HG03342 (cell line): ENCODE data around the gene AKR1E2.

Source experiments
- ATAC-seq: cut with Tn5 transposase; IDR thresholded peaks from one replicate; pipeline ENCODE4 v1.9.1; 2021; ENCODE audit warnings: mild to moderate bottlenecking, moderate library complexity; ENCODE audit not compliant: unreplicated experiment

AKR1E2 gene

DNA sequence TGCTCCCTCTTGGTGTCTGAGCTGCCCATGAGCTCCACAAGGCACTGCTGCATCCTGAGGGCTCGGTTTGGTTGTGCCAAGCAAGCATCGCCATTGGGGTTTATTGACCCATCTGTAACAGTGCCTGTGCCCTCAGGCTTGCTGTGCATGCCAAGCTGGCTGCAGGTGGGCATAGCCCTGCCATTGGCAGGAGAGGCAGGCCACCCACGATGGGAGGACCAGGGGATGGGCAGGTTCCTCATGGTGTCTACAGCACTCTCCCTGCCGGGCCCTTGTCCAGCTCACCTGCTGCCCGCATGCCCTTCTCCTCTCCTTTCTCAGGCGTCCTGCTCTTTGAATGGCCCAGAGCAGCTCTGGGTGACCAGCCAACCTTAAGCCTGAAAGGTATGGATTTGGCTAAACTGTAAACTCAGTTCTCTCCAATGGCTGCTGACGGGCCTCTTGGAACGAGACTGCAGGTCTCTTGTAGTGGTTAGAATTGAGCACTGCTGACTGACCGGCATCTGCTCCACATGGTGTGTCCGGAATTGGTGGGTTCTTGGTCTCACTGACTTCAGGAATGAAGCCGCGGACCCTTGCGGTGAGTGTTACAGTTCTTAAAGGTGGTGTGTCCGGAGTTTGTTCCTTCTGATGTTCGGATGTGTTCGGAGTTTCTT is 17.6 kb downstream of the AKR1E2 start:
- ATAC-seq, result no peak

DNA sequence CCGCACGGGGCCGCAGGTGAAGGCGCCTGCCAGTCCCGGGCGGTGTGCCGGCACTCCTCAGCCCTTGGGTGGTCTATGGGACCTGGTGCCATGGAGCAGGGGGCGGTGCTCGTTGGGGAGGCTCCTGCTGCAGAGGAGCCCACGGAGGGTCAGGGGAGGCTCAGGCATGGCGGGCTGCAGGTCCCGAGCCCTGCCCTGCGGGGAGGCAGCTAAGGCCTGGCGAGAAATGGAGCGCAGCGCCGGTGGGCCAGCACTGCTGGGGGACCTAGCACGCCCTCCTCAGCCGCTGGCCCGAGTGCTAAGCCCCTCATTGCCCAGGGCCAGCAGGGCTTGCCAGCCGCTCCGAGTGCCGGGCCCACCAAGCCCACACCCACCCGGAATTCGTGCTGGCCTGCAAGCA is 18.9 kb downstream of the AKR1E2 start:
- ATAC-seq, result no peak

DNA sequence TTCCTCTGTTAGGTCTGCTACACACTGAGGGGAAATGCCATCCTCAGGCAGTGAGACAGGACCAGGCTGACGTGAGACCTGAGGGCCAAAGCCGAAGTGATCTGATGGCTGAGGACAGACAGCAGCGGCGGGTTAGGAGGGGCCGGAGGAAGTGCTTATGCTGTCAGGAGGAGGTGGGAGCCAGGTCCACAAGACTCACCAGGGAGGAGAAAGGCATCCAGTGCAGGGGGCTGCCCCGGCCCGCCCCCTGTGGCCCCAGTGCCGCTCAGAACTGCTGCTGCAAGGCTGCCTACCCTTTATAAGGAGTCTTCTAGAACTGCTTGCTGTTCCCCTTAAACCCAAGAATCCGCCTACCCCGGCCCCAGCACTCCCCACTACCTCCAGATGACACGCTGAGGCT is 19.8 kb downstream of the AKR1E2 start:
- ATAC-seq, result no peak

DNA sequence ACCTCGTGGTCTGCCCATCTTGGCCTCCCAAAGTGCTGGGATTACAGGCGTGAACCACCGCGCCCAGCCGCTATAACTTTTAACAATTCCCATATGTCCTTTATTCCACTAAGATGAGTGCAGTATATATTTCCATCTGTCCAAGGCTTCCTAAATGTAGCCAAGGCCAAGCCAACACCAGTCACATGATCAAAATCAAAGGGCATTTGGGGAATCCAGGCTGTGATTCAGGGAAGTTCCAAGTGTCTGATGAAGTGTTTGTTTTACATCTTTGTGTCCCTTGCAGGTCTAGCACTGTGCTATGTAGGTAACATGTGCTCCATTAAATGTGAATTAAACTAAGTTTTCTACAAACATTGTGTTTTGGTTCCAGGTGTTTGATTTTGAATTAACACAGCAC is 20.8 kb downstream of the AKR1E2 start:
- ATAC-seq, result no peak

DNA sequence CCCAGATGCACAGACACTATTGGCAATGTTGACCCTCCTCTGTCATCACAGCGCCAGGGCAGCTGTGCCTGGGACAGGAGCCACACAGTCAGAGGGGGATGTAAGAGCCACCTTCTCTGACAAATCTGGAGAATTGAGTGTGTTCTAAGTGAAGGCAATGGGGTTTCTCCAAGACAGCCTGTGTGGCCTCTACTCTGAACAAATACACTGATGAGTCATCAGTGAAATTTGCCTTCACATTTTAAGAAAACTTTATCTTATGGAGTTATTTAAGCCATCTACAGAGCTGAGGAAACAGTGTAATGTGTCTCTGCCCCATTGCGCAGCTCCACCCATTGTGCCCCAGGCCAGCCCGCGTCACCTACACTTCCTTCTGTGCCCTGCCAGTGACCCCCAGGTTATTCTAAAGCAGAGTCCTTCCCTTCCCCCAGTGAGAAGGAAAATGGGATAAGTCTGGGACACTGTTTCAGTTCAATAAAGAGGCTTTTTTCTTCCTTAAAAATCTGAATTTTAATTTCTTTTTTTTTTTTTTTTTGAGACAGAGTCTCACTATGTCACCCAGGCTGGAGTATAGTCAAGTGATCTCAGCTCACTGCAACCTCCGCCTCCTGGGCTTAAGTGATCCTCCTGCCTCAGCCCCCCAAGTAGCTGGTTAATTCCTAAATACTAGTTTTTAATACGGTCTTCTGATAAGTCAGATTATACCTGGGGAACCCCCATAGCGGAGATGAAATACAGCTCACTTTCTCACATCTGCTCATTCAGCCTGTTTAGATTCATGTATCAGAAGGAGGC is 21.8 kb downstream of the AKR1E2 start:
- no peak for ATAC-seq

DNA sequence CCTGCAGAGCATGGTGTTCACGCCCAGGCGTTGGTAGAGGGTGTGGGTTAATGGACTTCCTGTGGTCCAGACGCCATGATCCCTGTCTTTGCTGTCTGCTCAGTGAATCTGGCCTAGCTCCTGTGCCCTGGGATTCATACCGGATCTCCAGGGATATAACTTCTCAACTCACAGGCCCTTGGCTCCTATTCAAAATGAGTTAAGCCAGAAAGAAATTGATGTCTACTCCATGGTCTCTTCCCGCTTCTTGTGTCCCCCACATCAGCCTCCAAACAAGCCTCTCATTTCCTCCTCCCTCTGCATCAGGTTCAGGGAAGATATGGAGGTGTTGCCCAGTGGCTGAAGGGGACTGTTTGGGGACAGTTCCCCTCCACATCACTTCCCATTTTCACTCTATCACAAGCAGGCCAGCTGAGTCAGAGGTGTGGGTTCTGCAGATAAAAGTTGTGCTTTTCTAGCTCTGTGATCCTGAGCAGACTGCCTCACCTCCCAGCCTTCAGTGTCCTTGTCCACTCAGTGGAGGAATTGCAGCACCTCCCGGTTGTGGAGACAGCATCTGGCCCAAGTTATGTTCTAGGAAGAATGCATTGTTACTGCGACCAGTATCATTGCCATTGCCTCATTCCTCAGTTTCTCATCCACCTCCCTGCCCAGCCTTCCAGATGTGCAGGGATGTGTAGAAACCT is 22.5 kb downstream of the AKR1E2 start:
- no peak for ATAC-seq

DNA sequence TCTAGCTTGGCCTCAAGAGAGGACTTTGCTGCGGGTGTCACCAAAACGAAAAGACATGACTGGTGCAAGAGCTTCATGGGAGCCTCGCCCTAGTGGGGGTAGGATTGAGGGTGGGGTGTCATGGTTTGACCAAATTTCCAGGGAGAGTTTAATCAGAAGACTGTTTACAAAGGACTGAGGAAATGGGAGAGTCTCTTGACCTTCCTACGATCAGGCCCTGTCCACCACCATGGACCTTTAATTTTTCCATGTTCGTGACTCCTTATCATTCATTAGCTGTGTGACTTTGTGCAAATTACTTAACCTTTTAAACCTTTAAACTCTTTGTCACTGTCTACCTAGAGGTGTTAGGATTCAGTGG is 23.0 kb downstream of the AKR1E2 start:
- no peak for ATAC-seq

DNA sequence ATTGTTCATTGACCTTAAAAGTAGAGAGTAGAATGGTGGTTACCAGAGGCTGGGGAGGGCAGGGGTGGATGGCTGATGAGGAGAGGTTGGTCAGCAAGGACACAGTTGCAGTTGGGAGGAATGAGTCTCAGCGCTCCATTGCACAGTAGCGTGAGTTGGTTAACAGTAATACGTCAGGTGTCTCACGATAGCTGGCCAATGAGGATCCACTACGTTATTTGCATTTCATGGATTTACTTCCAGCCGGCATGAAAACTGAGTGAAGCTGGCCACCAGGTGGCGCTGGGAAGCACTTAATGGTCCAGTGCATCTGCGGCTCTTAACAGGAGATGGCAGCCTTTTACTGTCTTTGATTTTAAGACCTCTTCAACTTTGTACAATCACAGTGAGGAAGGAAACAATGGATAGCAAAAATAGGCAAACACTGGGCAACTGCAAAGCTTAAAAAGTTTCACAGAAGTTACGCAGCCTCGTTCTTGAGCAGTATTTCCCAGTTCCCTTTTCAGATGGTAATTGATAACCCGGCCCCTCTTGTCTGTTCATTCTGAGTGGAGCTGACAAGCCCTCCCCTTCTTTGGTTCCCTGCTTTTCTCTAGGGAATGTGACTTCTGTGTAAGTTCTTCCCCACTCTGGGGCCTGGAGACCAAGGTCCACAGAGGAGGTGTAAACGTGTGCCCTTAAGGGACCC is 23.7 kb downstream of the AKR1E2 start:
- peak; percentile 88 for ATAC-seq

DNA sequence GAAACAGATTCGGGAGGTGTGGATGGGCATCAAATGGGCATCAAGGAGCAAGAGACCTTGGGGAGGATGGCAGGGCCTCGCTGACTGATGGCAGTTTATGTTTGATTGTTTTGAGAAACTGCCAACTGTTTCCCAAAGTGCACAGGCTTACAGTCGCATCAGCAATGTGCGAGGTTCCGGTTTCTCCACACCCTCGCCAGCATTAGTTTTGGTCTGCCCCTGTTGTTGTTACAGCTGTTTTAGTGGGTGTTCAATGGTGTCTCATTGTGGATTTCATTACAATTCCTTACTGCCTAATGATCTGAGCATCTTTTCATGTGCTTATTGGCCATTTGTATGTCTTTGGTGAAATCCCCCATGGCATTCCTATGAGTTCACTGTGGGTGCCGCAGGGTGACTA is 24.4 kb downstream of the AKR1E2 start:
- no peak for ATAC-seq

DNA sequence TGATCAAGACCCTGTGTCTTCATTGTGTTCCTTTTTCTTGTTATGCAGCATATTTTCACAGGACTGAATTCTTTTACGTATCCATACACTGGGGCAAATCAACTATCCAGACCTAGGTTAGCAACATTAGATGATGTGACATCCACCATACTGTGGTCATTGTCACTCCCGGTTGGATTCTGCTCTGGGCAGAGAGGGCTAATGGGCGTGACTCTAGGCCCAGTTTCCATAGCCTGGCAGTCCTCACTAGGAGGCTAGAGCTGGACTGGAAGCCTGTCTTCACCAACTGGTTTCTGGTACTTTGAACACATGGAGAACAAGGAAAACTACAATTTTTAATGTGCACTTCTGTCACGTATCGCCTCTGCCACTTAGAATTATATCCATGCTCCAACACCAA is 25.2 kb downstream of the AKR1E2 start:
- no peak for ATAC-seq

DNA sequence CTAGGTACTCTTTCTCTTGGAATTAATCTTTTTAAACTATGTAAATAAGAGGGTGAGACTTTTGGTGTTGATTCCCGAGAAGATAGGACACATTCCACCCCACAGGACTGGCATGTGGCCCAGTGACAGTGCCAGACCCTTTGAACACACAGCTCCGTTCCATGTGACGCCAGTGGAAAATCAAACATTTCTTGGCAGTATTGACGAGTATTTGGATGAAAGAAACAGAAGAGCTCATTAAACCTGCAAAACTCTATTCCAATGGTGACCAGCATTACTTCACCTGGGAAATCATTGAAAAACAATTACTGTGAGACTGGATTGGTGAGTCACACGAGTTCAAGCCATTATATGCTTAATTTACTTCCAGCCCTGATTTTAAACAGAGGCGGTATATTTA is 25.8 kb downstream of the AKR1E2 start:
- ATAC-seq, result no peak

DNA sequence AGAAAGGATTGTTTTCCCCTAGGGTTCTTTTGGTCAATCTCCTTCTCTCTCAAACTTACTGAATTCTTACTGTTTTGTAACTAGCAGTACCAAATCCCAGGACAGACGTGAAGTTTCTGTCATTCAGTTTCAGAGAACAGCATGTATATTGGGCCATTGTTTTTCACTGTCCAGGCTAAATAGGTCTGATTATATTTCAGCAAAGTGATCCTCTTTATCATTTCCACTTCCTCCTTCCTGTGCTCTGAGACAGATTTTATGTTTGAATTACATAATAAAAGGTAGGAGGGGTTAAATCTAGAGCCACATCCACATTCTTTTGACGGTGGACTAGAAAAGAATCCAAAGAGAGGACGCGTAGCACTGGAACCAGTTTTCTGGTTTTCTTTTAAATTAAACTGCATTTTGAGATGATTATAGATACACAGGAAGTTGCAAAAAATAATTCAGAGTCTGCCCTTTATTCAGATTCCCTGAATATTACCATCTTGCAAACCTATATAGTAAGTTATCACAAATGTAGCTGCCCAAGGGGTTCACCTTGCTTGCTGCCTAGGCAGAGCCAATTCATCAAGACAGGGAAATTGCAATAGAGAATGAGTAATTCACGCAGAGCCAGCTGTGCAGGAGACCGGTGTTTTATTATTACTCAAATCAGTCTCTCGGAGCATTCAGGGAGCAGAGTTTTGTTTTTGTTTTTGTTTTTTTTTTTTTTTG is 40.1 kb downstream of the AKR1E2 start:
- ATAC-seq, result no peak

DNA sequence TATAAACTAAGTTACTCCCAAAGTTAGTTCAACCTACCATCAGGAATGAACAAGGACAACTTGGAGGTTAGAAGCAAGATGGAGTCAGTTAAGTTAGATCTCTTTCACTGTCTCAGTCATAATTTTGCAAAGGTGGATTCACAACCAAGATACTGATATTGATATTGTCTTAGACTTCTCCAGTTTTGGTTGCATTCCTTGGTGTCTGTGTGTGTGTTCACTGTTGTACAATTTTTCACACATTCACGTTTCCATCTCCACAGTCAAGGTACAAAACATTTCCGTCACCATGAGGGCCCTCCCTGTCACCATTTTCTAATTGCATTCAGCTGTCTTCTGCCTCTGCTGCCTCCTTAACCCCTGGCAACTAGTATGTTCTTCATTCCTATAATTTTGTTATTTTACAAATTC is 41.1 kb downstream of the AKR1E2 start:
- no peak for ATAC-seq

DNA sequence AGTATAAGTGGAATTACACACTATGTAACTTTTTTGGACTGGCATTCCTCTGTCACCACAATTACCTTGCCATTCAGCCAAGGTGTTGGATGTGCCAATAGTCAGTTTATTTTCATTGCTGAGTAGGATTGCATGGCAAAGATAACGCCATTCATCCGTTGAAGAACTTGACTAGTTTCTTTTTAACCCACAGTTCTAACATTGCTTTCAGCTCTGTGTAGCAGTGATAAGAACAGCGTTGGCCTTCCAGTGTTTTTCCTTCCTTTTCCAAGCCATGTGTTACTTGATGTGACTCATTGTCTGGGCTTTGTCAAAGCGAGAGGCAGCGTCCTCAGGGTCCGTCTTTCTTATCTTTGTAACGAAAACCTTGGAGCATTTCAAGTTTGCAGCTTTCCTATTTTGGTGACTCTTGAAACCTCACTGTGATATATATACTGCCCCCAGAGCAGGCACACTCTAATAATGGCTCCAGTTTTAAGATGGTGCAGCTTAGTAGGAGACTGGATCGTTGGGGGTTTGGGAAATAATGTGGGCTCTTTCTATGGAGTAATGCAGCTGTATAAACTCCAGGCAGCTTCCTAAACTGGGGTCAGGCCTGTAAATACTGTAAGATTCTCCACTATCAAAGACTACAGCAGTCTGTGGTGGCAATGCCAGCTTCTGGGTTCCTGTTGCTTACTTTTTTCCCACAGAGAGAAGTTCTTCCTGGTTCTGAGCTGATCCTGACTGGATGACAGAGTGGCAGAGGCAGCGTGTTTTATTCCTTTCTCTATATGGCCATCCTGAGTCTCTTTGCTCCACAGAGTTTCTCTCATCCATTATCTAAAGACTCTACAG is 41.7 kb downstream of the AKR1E2 start:
- no peak for ATAC-seq

DNA sequence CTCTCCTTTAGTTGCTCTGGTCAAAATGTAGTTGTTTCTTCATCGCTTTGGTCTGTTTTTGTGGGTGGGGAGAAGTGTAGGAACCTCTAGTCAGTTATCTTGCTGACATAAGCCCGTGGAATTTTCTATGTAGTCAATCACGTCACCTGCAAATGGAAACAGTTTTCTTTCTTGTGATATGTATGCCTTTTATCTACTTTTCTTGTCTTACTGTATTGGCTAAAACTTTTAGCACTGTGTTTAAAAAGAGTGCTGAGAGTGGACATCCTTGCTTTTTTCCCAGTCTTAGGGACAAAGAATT is 42.3 kb downstream of the AKR1E2 start:
- ATAC-seq, result no peak

DNA sequence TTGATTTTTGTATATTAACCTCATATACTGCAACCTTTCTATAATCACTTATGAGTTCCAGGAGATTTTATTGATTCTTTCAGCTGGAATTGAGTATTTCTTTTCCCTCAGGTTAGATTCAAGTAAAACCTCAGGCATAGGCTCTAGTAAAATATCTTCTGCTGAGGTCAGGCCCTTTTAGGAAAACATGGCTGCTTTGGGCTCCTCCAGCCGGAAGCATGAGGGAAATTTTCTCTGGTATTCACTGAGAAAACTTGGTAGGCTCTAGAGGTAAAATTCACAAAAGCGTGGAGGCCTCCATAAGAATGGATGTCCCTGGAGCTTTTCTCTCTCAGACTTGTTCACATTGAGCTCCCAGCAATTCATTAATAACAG is 56.7 kb downstream of the AKR1E2 start:
- ATAC-seq, result no peak

DNA sequence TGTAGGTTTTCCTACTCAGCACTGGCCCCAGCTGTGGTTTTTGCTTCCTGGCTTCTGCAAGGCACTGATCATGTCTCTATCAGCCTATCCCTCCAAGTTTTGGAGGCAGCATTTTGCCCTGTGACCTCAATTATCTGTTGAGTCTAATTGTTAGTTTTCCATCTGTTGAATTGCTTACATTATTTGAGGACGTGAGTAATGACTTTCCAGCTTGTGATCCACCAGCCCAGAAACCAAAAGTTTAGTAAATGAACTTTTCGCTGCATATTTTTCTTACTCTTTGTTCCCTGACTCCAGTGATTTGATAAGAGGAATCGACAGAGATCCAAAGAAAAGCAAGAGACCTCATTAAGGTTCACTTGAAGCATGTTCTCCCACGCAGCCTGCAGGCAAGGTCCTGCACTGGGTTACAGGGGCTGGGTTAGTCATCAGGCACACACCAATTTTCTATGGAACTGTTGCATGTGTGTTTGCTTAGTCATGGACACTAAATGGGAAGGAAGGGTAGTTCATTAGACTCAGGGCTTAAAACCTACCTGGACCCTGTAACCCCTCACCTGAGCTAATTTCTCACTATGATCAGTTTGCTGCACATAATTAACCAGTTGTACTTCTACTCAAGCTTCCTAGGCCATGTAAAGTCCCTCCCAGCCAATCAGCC is 57.2 kb downstream of the AKR1E2 start:
- no peak for ATAC-seq

DNA sequence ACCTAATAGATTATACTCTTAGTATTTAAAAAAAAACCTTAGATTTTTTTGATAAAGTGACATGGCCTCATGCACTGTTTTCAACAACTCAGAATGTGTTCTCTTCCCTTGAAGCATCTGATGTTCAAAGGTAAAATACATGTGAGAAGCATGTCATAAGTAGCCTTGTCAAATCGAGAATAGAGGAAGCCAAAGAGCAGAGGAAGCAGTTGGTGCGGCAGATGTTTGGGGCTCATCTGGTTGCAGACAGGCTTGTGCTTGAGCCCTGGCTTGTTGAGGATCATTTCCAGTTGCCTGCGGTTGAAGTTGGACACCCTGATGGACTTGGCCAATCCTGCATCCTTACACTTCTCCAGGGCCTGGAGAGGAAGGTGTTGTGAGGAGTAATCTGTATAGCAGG is 59.2 kb downstream of the AKR1E2 start:
- ATAC-seq, result no peak

DNA sequence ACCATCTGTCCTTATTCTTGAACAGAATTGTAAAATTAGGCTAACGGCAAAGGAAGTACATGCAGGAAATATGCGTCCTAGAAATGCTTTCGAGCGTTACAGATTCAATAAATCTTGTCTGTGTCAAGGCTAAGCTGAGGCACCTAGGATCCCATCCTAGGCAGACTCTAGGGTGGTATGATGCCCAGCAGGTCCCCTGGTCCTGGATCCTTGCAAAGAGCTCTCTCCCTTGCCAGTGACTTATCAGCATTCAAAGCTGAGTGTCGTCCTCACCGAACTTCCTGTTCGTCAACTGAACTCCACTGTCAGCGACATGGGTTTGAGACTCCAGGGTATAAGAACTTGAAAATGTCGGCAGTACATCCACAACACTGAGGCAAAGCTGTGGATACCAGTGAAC is 61.5 kb downstream of the AKR1E2 start:
- ATAC-seq, result no peak

DNA sequence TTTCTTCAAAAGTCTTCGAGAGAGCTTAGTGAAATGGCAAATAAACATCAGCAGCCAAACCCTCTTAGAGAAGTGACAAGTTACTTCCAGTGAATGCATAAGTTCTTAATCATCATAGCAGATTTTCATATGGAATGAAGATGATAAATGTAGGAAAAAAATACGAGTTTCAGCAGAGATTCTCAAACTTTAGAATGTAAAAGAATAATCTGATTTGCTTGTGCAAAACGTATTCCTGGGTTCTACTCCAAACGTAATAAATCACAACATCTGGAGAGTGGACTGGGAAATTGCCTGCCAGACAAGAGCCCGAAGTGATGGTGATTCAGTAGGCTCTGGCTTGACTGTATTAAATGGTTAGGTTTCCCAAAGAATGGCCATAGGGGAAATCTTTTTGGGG is 62.2 kb downstream of the AKR1E2 start:
- no peak for ATAC-seq
